MCF 10A (cell line): ENCODE results near the gene PEAR1. TPM values are rescaled to one million over a fixed set of nuclear protein-coding genes. Genes with fewer than 3 reads are reported as not detected.

Source experiments
- BruUV-seq: library from RNA; stranded (reverse); fragments of 400-500 nt; replicated peaks from 2 replicates; lab custom pipeline; 2021; lab: Mats Ljungman, UMichigan
- CTCF ChIA-PET: fragments of 300-600 bp; sonication (Branson Sonifier 250); formaldehyde crosslinking; extraction: SDS; loops from one replicate; lab custom pipeline; 2021; ENCODE audit warnings: antibody characterized with exemption, inconsistent platforms; lab: Yijun Ruan, JAX
- POLR2A ChIA-PET: fragments of 300-600, 350-650 bp; sonication (Branson Sonifier 250); formaldehyde crosslinking; extraction: SDS; loops from one replicate; lab custom pipeline; 2020; ENCODE audit warnings: antibody characterized with exemption, inconsistent platforms; lab: Yijun Ruan, JAX
- DNase-seq: peaks from one replicate; pipeline ENCODE4 v3.0.0-alpha.2; 2018; ENCODE audit not compliant: unreplicated experiment
- H3K27ac Mint-ChIP-seq: one replicate; pipeline ENCODE4 v1.8.0; 2022; ENCODE audit warnings: mild to moderate bottlenecking, low read depth, mixed read lengths; ENCODE audit not compliant: unreplicated experiment
- H3K27me3 Mint-ChIP-seq: one replicate; pipeline ENCODE4 v1.8.0; 2022; ENCODE audit warnings: mixed read lengths; ENCODE audit not compliant: insufficient read depth, unreplicated experiment
- H3K36me3 Mint-ChIP-seq: one replicate; pipeline ENCODE4 v1.8.0; 2022; ENCODE audit warnings: mild to moderate bottlenecking, moderate library complexity, mixed read lengths; ENCODE audit not compliant: insufficient read depth, unreplicated experiment
- H3K4me1 Mint-ChIP-seq: one replicate; pipeline ENCODE4 v1.8.0; 2022; ENCODE audit warnings: mixed read lengths; ENCODE audit not compliant: insufficient read depth, unreplicated experiment
- H3K4me3 Mint-ChIP-seq: one replicate; pipeline ENCODE4 v1.8.0; 2022; ENCODE audit warnings: mild to moderate bottlenecking, moderate library complexity, mixed read lengths; ENCODE audit not compliant: unreplicated experiment
- H3K9me3 Mint-ChIP-seq: one replicate; pipeline ENCODE4 v1.8.0; 2022; ENCODE audit warnings: mixed read lengths; ENCODE audit not compliant: unreplicated experiment
- CTCF ChIP-seq: fragments of 200-600 bp; IDR thresholded peaks from one replicate; pipeline ENCODE4 v1.8.0; 2022; ENCODE audit warnings: antibody characterized with exemption, mild to moderate bottlenecking; ENCODE audit not compliant: unreplicated experiment
- intact Hi-C: fragments of 100-400 bp; cut with micrococcal nuclease; formaldehyde crosslinking; loops from 2 replicates; pipeline ENCODE4 v1.14.1; 2022
- total RNA-seq: library from RNA; stranded (reverse); gene quantifications from 2 replicates; pipeline ENCODE4 v1.2.3, GENCODE V29; 2022

The PEAR1 gene
- total RNA-seq, 1 experiment from 2014 or later = 6.5 TPM

- H3K36me3 Mint-ChIP-seq = no peaks in the 10 kb centered on the region
- TF ChIP-seq CTCF = no peak
Observed at GRCh38 chr1:156862584-156862983, 30.9 kb upstream of the PEAR1 start.

GRCh38 chr1:156862997-156863599, 30.4 kb upstream of the PEAR1 start:
- Mint-ChIP-seq H3K4me1 (peaks cover 18% of the 10 kb centered on the region), H3K4me3 (no peak overlapping the region), H3K27ac (no peak overlapping the region), H3K36me3 (no peaks in the 10 kb centered on the region), H3K9me3 (no peaks in the 10 kb centered on the region), H3K27me3 (peaks cover 43% of the 10 kb centered on the region)
- ChIA-PET POLR2A (interaction anchor here (0.6 kb wide), 1 partner anchor 91 kb away, joined by 3 read pairs; no protein-coding TSS in a partner anchor), CTCF (interaction anchor here (0.5 to 18.7 kb wide), 10 partner anchors 13 to 66 kb away, joined by 3 to 353 read pairs (median 8); partner anchors contain the start of gene PEAR1)
- intact Hi-C loops = no loop called here
- no TSS peak for BruUV-seq
- no peak for TF ChIP-seq CTCF
- DNase-seq = no peak

More at GRCh38 chr1:156862584-156862983, 30.9 kb upstream of the PEAR1 start:
- Mint-ChIP-seq H3K9me3 (no peaks in the 10 kb centered on the region), H3K4me1 (peaks cover 18% of the 10 kb centered on the region), H3K4me3 (no peak overlapping the region), H3K27me3 (peaks cover 48% of the 10 kb centered on the region), H3K27ac (no peak overlapping the region)
- no peak for DNase-seq
- POLR2A ChIA-PET = interaction anchor here (0.6 kb wide), 1 partner anchor 90 kb away, joined by 3 read pairs; no protein-coding TSS in a partner anchor
- BruUV-seq = no TSS peak
- CTCF ChIA-PET = interaction anchor here (0.5 to 18.7 kb wide), 11 partner anchors 12 to 136 kb away, joined by 3 to 353 read pairs (median 18); partner anchors contain the start of gene PEAR1
- intact Hi-C loops = no loop called here

GRCh38 chr1:156863631-156864030, 29.9 kb upstream of the PEAR1 start:
- Mint-ChIP-seq H3K27ac (no peak overlapping the region), H3K36me3 (no peaks in the 10 kb centered on the region), H3K27me3 (peaks cover 38% of the 10 kb centered on the region), H3K4me3 (no peak overlapping the region), H3K4me1 (peaks cover 15% of the 10 kb centered on the region), H3K9me3 (no peaks in the 10 kb centered on the region)
- no peak for TF ChIP-seq CTCF
- DNase-seq = no peak
- intact Hi-C loops = no loop called here
- no TSS peak for BruUV-seq
- ChIA-PET CTCF (interaction anchor here (0.6 to 18.7 kb wide), 6 partner anchors 13 to 67 kb away, joined by 3 to 353 read pairs (median 8); partner anchors contain the start of gene PEAR1), POLR2A (no interaction called here)

- no peak for TF ChIP-seq CTCF
- peaks cover 30% of the 10 kb centered on the region for H3K27me3 Mint-ChIP-seq
- ChIA-PET CTCF (interaction anchor here (0.7 to 18.7 kb wide), 4 partner anchors 24 to 69 kb away, joined by 3 to 353 read pairs (median 87); partner anchors contain the start of gene PEAR1), POLR2A (no interaction called here)
- no peaks in the 10 kb centered on the region for H3K9me3 Mint-ChIP-seq
- BruUV-seq = no TSS peak
- H3K4me3 Mint-ChIP-seq = no peak overlapping the region
- intact Hi-C loops = no loop called here
- peaks cover 17% of the 10 kb centered on the region for H3K4me1 Mint-ChIP-seq
- no peak overlapping the region for H3K27ac Mint-ChIP-seq
- H3K36me3 Mint-ChIP-seq = no peaks in the 10 kb centered on the region
- DNase-seq = no peak
Observed at GRCh38 chr1:156864796-156865195, 28.7 kb upstream of the PEAR1 start.
